ENCODE results near the gene SEC61A1. TPM values are rescaled to one million over a fixed set of nuclear protein-coding genes. Genes with fewer than 3 reads are reported as not detected.

SEC61A1 gene
- total RNA-seq, 1 experiment from 2014 or later = 182 TPM

DNA sequence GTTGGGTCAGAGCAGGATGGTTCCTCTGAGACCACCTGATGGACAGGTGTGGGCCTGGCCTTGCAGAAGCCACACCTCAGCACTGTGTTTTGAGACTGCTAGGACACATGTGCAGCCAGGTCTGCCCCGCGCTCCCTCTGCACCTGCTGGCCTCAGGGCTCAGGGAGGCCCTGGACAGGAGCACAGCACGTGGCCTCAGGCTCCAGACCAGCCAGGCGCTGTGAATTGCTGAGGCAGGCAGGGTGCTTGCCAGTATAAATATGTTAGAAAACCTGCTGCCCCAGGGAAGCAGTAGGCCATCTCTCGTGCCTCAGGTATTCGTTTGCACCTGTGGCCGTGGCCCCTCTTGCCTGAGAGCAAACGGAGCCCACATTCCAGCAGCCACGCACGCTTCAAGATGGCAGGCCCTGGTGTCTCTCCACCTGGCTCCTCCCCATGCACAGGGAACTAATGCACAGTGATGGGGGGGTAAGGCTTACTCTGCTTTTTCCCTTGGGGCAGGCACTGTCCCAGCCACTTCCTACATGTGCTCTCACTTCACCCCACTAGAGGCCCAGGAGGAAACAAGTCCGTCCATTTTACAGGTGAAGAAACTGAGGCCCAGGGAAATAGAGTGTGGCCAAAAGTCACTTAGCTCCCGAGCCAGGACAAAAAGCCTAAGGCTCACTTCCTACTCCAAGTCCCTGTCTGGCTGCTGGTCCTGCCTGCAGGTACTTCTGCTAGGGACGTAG is 20.4 kb downstream of the SEC61A1 start:
- H3F3A ChIP-seq (ENCODE audit: low read length, unreplicated experiment) = peaks cover 8% of the 10 kb centered on the region

DNA sequence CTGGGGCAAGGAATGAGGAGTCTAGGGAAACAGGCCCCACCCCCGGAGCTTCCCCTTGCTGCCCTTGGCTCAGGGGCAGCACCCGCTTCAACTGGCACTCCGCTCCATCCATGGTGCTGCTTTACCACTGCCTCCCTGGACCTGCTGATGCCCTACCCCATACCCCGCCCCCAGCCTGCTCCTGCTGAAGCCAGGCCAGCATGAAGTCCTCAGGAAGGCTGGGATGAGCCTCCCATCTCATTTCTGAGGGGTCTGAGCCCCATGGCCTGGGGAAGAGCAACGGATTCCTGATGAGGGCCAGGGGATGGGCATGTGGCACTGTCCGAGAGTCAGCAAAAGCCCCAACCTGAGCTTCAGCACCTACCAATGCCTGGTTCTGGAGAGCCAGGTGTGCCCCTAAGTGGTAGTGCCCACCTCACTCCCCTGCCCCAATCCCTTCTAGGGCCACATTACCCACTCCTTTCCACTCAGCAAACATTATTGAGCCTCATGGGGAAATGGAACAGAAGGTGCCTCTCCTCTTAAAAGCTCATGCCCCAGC is 21.0 kb downstream of the SEC61A1 start:
- no peak overlapping the region for H3K4me2 ChIP-seq (ENCODE audit: low read length)
- no peaks in the 10 kb centered on the region for H3K9me2 ChIP-seq (replicated peaks; ENCODE audit: low read length)
- peaks cover 17% of the 10 kb centered on the region; the same call in 1 of the 2 replicates for H4K20me1 ChIP-seq (ENCODE audit: low read length)
- H3K4me3 ChIP-seq (ENCODE audit: low read length) = no peak overlapping the region
- no peaks in the 10 kb centered on the region for H3K79me2 ChIP-seq (ENCODE audit: low read length)
- peaks cover 8% of the 10 kb centered on the region for H3F3A ChIP-seq (ENCODE audit: low read length, unreplicated experiment)
- TF ChIP-seq EZH2 (IDR thresholded peaks at IDR 0.05; ENCODE audit: low read length, unreplicated experiment) (no peak), EZH2phosphoT487 (IDR thresholded peaks at IDR 0.05; ENCODE audit: borderline replicate concordance, low read length) (no peak)
- TF ChIP-seq, protein P1, sequence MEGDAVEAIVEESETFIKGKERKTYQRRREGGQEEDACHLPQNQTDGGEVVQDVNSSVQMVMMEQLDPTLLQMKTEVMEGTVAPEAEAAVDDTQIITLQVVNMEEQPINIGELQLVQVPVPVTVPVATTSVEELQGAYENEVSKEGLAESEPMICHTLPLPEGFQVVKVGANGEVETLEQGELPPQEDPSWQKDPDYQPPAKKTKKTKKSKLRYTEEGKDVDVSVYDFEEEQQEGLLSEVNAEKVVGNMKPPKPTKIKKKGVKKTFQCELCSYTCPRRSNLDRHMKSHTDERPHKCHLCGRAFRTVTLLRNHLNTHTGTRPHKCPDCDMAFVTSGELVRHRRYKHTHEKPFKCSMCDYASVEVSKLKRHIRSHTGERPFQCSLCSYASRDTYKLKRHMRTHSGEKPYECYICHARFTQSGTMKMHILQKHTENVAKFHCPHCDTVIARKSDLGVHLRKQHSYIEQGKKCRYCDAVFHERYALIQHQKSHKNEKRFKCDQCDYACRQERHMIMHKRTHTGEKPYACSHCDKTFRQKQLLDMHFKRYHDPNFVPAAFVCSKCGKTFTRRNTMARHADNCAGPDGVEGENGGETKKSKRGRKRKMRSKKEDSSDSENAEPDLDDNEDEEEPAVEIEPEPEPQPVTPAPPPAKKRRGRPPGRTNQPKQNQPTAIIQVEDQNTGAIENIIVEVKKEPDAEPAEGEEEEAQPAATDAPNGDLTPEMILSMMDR (conservative IDR thresholded peaks at IDR 0.05; ENCODE audit: low read depth, low read length) = no peak
- no peaks in the 10 kb centered on the region for H3K9me3 ChIP-seq (ENCODE audit: low read length)
- CTCF ChIA-PET = interaction anchor here (0.9 kb wide), 1 partner anchor 498 kb away, joined by 5 read pairs; no protein-coding TSS in a partner anchor
- BruUV-seq (replicated peaks) = no TSS peak
- no peaks in the 10 kb centered on the region for H3K27me3 ChIP-seq (ENCODE audit: low read length)
- H3K4me1 ChIP-seq (ENCODE audit: insufficient read depth, low read length) = peaks cover 14% of the 10 kb centered on the region
- intact Hi-C loops (cut with micrococcal nuclease) = loop anchor here (10.0 kb wide), 1 partner anchor 62 kb away; no protein-coding TSS in a partner anchor
- H2AFZ ChIP-seq (ENCODE audit: low read length) = no peak overlapping the region
- peaks cover 31% of the 10 kb centered on the region for H3K36me3 ChIP-seq (ENCODE audit: low read depth, low read length)
- peak overlapping the region; percentile 45 for H3K27ac ChIP-seq (ENCODE audit: low read length)
- peak; percentile 25 for ATAC-seq
- H3K9ac ChIP-seq (ENCODE audit: low read length) = no peak overlapping the region
- no peak for DNase-seq
- POLR2A ChIA-PET (ENCODE audit: unreplicated experiment) = interaction anchor here (0.6 kb wide), 1 partner anchor 19 kb away, joined by 3 read pairs; no protein-coding TSS in a partner anchor

More for the DNA sequence above, 20.4 kb downstream of the SEC61A1 start:
- H2AFZ ChIP-seq (ENCODE audit: low read length) = no peak overlapping the region
- DNase-seq (no peak), ATAC-seq (no peak)
- H3K9ac ChIP-seq (ENCODE audit: low read length) = no peak overlapping the region
- no peak overlapping the region for H3K27ac ChIP-seq (ENCODE audit: low read length)
- ChIA-PET POLR2A (ENCODE audit: unreplicated experiment) (no interaction called here), CTCF (interaction anchor here (0.9 kb wide), 1 partner anchor 498 kb away, joined by 5 read pairs; no protein-coding TSS in a partner anchor)
- peaks cover 36% of the 10 kb centered on the region for H3K36me3 ChIP-seq (ENCODE audit: low read depth, low read length)
- TF ChIP-seq EZH2 (IDR thresholded peaks at IDR 0.05; ENCODE audit: low read length, unreplicated experiment) (no peak), EZH2phosphoT487 (IDR thresholded peaks at IDR 0.05; ENCODE audit: borderline replicate concordance, low read length) (no peak)
- TF ChIP-seq, protein P1 (conservative IDR thresholded peaks at IDR 0.05; ENCODE audit: low read depth, low read length) = no peak
- peaks cover 18% of the 10 kb centered on the region; the same call in 1 of the 2 replicates for H4K20me1 ChIP-seq (ENCODE audit: low read length)
- no peak overlapping the region for H3K4me2 ChIP-seq (ENCODE audit: low read length)
- no peak overlapping the region for H3K4me3 ChIP-seq (ENCODE audit: low read length)
- intact Hi-C loops (cut with micrococcal nuclease) = loop anchor here (10.0 kb wide), 1 partner anchor 62 kb away; no protein-coding TSS in a partner anchor
- H3K4me1 ChIP-seq (ENCODE audit: insufficient read depth, low read length) = peaks cover 14% of the 10 kb centered on the region
- H3K9me3 ChIP-seq (ENCODE audit: low read length) = no peaks in the 10 kb centered on the region
- no TSS peak for BruUV-seq (replicated peaks)
- no peaks in the 10 kb centered on the region for H3K9me2 ChIP-seq (replicated peaks; ENCODE audit: low read length)
- no peaks in the 10 kb centered on the region for H3K27me3 ChIP-seq (ENCODE audit: low read length)
- no peaks in the 10 kb centered on the region for H3K79me2 ChIP-seq (ENCODE audit: low read length)
